ENCODE measurements around the gene SUGP2. TPM values are rescaled to one million over a fixed set of nuclear protein-coding genes. Genes with fewer than 3 reads are reported as not detected.

SUGP2 gene
- total RNA-seq, 1 experiment from 2014 or later = 35.4 TPM

GRCh38 chr19:18991468-18991867 is 41.8 kb downstream of the SUGP2 start:
- DNase-seq (ENCODE audit: low read depth) = no peak

- DNase-seq (ENCODE audit: low read depth) = no peak
Measured at GRCh38 chr19:18991006-18991405, 42.3 kb downstream of the SUGP2 start.

GRCh38 chr19:18990128-18990708 is 43.1 kb downstream of the SUGP2 start:
- no peak for DNase-seq (ENCODE audit: low read depth)

GRCh38 chr19:18989316-18989715 is 44.0 kb downstream of the SUGP2 start:
- DNase-seq (ENCODE audit: low read depth) = no peak

- no peak for DNase-seq (ENCODE audit: low read depth)
Measured at GRCh38 chr19:18987456-18987855, 45.9 kb downstream of the SUGP2 start.

GRCh38 chr19:18985257-18985656 is 48.1 kb downstream of the SUGP2 start:
- DNase-seq (ENCODE audit: low read depth) = no peak

GRCh38 chr19:18984251-18984650 is 49.1 kb downstream of the SUGP2 start:
- DNase-seq (ENCODE audit: low read depth) = no peak

GRCh38 chr19:18982669-18983068 is 50.6 kb downstream of the SUGP2 start:
- DNase-seq (ENCODE audit: low read depth) = no peak

- DNase-seq (ENCODE audit: low read depth) = no peak
Measured at GRCh38 chr19:18980432-18981020, 52.8 kb downstream of the SUGP2 start.

- DNase-seq (ENCODE audit: low read depth) = no peak
Measured at GRCh38 chr19:18978616-18979015, 54.7 kb downstream of the SUGP2 start.

GRCh38 chr19:18975869-18976268 is 57.4 kb downstream of the SUGP2 start:
- DNase-seq (ENCODE audit: low read depth) = peak; percentile 77

- peak; percentile 71 for DNase-seq (ENCODE audit: low read depth)
Measured at GRCh38 chr19:18975011-18975410, 58.3 kb downstream of the SUGP2 start.

- no peak for DNase-seq (ENCODE audit: low read depth)
Measured at GRCh38 chr19:18972851-18973250, 60.5 kb downstream of the SUGP2 start.

- peak; percentile 50 for DNase-seq (ENCODE audit: low read depth)
Measured at GRCh38 chr19:18972301-18972811, 61.0 kb downstream of the SUGP2 start.

- peak; percentile 24 for DNase-seq (ENCODE audit: low read depth)
Measured at GRCh38 chr19:18969931-18970659, 63.2 kb downstream of the SUGP2 start.

GRCh38 chr19:18967358-18968146 is 65.8 kb downstream of the SUGP2 start:
- peak; percentile 59 for DNase-seq (ENCODE audit: low read depth)

- DNase-seq (ENCODE audit: low read depth) = no peak
Measured at GRCh38 chr19:18966307-18966706, 67.0 kb downstream of the SUGP2 start.

- no peak for DNase-seq (ENCODE audit: low read depth)
Measured at GRCh38 chr19:18964121-18964520, 69.2 kb downstream of the SUGP2 start.

- no peak for DNase-seq (ENCODE audit: low read depth)
Measured at GRCh38 chr19:18961767-18962620, 71.3 kb downstream of the SUGP2 start.

GRCh38 chr19:18960370-18960769 is 72.9 kb downstream of the SUGP2 start:
- no peak for DNase-seq (ENCODE audit: low read depth)

GRCh38 chr19:18955042-18955441 is 78.3 kb downstream of the SUGP2 start:
- no peak for DNase-seq (ENCODE audit: low read depth)

Data from RPMI7951 (cell line).